GM21390 (cell line): Measurements from ENCODE around the gene MYBPC2.

ENCODE experiments used
- ATAC-seq: cut with Tn5 transposase; IDR thresholded peaks from one replicate; pipeline ENCODE4 v1.9.1; 2021; ENCODE audit not compliant: unreplicated experiment

MYBPC2 gene

DNA sequence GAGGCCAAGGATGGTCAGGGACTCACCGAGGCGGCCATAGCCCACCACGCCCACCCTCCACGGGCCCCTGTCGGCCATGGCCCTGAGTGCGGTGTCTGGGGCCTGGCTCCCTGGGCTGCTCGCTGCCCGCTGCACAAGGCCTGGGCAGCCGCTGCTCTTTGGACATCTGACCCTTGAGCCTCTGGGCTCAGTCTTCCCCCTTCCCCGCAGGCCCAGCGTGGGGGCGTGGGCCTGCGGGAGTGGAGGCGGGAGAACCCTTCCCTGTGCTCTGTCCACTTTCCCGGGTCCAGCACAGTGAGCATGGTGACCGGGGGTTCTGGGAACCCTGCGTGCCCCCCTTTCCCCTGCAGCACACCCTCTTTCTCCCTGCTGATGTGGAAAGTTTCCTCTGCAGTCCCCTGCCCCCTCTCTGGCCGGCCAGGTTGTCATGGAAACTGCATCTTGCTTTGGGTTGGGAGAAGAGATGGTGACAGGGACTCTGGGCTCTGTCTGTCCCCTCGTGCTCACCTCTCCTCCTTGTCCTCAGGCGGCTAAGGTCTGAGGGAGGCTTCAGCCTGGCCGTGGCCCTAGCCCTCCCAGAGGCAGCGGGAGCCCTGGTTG lies 81.2 kb downstream of the MYBPC2 start, which contains the start of gene ASPDH:
ASPDH (minus strand) TSS at position 168 of the 600 bp plus-strand sequence; CDS start at position 78, 90 bp downstream.
- ATAC-seq: no peak

DNA sequence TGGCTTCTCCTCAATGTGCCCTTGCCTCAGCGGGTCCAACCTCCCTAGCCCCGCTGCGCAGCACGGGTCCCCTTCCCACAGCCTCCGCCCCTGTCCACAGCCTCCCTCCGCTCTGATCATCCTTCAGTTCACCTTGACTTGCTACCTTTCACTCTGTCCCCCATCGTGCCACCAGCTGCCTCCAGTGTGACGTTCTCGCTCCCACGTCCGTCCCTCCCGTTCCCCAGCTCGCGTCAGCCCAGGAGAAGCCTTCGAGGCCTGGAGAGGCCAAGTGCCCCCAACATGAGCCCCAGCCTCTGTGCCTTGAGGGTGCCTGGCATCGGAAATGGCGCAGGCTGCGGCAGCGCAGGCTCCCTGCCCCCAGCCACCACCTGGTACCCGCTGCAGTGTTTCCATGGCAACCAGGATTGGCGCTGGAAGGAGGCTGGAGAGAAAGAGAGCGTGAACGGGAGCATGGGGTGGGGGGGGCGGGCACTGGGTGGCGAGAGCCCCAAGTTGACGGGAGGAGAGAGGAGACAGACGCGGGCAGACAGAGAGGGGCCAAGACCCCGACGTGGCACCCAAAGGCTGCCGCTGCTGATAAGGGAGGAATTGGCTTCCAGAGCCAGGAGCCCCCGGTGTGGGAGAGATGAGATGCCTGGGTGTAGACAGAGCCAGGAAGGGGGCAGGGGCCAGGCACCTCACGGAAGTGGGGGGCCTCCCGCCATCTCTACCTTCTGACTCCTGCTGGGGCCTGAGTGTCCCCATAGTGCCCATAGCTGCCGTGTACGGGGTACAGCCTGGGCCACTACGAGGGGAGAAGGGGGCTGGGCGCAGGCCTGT lies 81.9 kb downstream of the MYBPC2 start:
- ATAC-seq: no peak

GRCh38 chr19:50515168-50515561 lies 82.5 kb downstream of the MYBPC2 start:
- no peak for ATAC-seq
